HL-60 (cell line): ENCODE measurements around the gene MLLT10.

Source experiments
- DNase-seq, 2 experiments: peaks; one replicate each; pipeline ENCODE4 v3.0.0-alpha.2; 2010 to 2020; ENCODE audit warnings: low read depth in 1 of 2, low spot score in 1 of 2
- H3K27ac ChIP-seq: fragments of 250-450 bp; sonication (Bioruptor Pico); replicated peaks from 2 replicates; pipeline ENCODE4 v1.5.1; 2020; ENCODE audit warnings: mild to moderate bottlenecking, moderate library complexity
- H3K27me3 ChIP-seq: fragments of 250-450 bp; sonication (Bioruptor Pico); 2 replicates; pipeline ENCODE4 v1.5.1; 2021; ENCODE audit warnings: mild to moderate bottlenecking, moderate library complexity; ENCODE audit not compliant: insufficient read depth, poor library complexity, severe bottlenecking
- H3K4me3 ChIP-seq: replicated peaks from 2 replicates; pipeline ENCODE4 v1.5.1; 2011; ENCODE audit warnings: mild to moderate bottlenecking, control low read depth, low read length; ENCODE audit not compliant: insufficient read depth
- CTCF ChIP-seq: IDR thresholded peaks from one replicate; pipeline ENCODE4 v1.5.1; 2011; ENCODE audit warnings: low read length, control low read depth, inconsistent platforms; ENCODE audit not compliant: insufficient read depth
- GABPA ChIP-seq: IDR thresholded peaks from 2 replicates; pipeline ENCODE4 v1.6.1; 2012; ENCODE audit warnings: low read depth
- POLR2AphosphoS5 ChIP-seq: IDR thresholded peaks from 2 replicates; pipeline ENCODE4 v1.6.1; 2012; ENCODE audit warnings: low read depth
- REST ChIP-seq: IDR thresholded peaks from 2 replicates; pipeline ENCODE4 v1.6.1; 2012; ENCODE audit warnings: low read depth; ENCODE audit not compliant: insufficient replicate concordance
- SPI1 ChIP-seq: IDR thresholded peaks from 2 replicates; pipeline ENCODE4 v1.6.1; 2012; ENCODE audit warnings: low read depth, mild to moderate bottlenecking, borderline replicate concordance

Gene MLLT10

DNA sequence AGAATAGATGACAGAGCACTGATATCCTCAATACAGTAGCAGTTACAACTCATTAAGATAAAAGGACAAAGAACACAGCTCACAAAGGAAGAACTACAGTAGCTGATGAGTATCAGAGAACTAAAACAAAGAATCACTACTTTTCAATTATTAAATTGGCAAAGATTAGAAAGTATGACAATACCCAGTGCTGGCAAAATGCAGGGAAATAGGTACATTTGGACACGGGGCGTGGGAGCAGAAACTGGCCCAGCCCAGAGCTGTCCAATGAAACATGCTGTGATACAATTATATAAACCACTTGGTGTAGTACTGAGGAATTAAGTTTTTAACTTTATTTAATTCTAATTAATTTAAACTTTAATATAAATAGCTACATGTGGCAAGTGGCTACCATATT, 226.3 kb downstream of the MLLT10 start:
- no peaks in the 10 kb centered on the region for H3K27me3 ChIP-seq
- no peak for DNase-seq
- TF ChIP-seq POLR2AphosphoS5 (no peak), REST (no peak), CTCF (no peak), GABPA (no peak), SPI1 (no peak)
- H3K27ac ChIP-seq = no peak overlapping the region
- no peak overlapping the region for H3K4me3 ChIP-seq

GRCh38 chr10:21764466-21765189, 230.6 kb downstream of the MLLT10 start:
- Histone ChIP-seq H3K4me3 (no peak overlapping the region), H3K27ac (no peak overlapping the region), H3K27me3 (no peaks in the 10 kb centered on the region)
- peak in 1 of 2 experiments; percentile 43 for DNase-seq
- TF ChIP-seq POLR2AphosphoS5 = no peak
- peak; percentile 36; the same call in 1 of the 2 replicates for TF ChIP-seq SPI1

DNA sequence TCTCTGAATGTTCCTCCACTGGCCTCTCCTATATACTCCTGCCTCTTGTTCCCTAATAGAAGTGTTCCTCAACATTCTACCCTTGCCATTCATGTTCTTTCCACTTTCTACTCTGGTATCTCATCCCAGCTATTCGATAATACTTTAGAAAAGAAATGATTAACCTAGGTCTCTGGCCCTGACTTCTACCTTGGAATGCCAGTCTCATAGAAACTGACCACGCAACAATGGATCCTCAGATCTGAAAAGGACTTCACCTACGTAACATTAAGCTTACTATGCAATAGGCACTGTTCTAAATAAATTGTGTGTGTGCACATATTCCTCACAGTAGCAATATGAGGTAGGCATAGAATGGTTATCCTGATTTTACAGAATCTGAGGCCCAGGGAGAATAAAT, 235.0 kb downstream of the MLLT10 start:
- TF ChIP-seq POLR2AphosphoS5 (no peak), SPI1 (no peak), GABPA (no peak), REST (no peak), CTCF (no peak)

GRCh38 chr10:21771219-21771618, 237.2 kb downstream of the MLLT10 start:
- no peak for TF ChIP-seq POLR2AphosphoS5
- TF ChIP-seq GABPA = no peak
- no peak for TF ChIP-seq CTCF
- no peak for TF ChIP-seq REST
- no peak for TF ChIP-seq SPI1
- H3K27ac ChIP-seq = no peak overlapping the region
- no peaks in the 10 kb centered on the region for H3K27me3 ChIP-seq
- DNase-seq = no peak
- H3K4me3 ChIP-seq = no peak overlapping the region

More for the DNA sequence above, 235.0 kb downstream of the MLLT10 start:
- H3K4me3 ChIP-seq = no peak overlapping the region
- no peak overlapping the region for H3K27ac ChIP-seq
- no peak for DNase-seq
- no peaks in the 10 kb centered on the region for H3K27me3 ChIP-seq
